ENCODE results near the gene USP31.

Gene USP31

DNA sequence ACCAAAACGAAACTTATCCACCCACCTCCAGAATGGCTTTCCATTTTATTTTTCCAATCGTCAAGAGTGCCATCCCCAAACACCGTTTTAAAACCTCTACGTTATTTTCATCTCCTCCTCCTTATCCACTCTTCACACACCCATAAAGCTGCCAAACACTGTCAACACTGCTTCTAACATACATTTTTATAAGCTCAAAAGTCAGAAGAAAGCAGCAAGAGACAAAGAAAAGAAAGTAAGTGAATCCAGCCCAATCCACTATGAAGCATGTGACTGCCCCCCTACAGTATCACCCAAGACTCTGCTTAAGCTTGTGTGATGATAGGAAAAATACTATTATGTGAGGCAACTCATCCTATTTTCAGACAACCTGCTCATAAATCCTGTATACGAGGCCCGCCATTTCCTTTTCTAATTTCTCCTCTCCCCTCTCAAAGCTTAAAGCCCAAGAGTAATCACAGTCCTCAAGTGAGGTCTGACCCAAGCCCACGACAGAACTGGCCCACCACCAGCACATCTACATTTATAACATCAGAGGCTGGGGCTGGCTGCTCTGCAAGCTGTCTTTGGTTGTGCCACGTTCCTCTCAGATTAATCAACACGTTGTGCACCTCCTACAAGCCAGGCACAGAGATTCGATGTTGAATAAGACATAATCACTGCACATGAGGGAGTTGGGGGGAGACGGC, 16.3 kb downstream of the USP31 start:
- DNase-seq (ENCODE audit: low read depth in 4 of 4, low spot score in 1 of 4), result no peak

GRCh38 chr16:23131931-23132621, 17.2 kb downstream of the USP31 start:
- no peak for DNase-seq (ENCODE audit: low read depth in 4 of 4, low spot score in 1 of 4)

GRCh38 chr16:23131436-23131835, 17.8 kb downstream of the USP31 start:
- no peak for DNase-seq (ENCODE audit: low read depth in 4 of 4, low spot score in 1 of 4)

- DNase-seq (ENCODE audit: low read depth in 4 of 4, low spot score in 1 of 4), result no peak
These were observed 18.2 kb downstream of the USP31 start for GRCh38 chr16:23131036-23131435.

DNA sequence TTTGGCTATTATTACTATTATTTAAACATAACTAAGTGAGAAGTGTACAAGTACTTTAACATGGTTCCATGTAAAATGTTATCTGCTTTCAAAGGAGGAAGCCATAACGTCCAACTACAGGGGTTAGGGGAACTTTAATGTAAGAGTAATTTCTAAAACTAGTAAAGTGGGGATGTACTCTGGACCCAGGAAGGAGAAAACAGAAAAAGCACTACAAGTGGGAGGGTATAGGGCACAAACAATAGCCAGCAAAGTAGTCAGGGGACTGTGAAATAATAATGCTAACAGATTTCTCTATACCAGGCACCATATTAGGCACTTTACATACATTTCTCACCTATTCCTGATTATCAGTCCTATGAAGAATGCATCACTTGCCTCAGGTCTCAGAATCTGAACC, 19.6 kb downstream of the USP31 start:
- DNase-seq (ENCODE audit: low read depth in 4 of 4, low spot score in 1 of 4), result no peak

DNA sequence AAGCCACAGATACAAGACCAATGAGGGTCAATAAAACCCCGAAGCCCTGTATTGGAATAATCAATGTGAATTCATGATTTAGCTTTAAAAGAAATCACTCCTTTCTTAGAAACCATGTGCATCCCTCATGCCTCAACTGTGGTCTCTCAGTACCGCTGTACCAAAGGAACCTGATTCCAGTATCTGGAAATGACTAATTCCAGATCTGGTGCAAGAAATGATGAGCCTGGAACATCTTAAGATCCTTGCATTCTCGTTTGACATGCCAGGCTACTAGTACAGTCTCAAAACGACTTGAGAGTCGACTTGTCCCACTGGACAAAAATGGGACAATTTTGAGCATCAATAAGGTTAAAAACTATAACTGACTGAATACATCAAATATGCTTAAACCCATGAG, 21.2 kb downstream of the USP31 start:
- DNase-seq (ENCODE audit: low read depth in 4 of 4, low spot score in 1 of 4), result no peak

DNA sequence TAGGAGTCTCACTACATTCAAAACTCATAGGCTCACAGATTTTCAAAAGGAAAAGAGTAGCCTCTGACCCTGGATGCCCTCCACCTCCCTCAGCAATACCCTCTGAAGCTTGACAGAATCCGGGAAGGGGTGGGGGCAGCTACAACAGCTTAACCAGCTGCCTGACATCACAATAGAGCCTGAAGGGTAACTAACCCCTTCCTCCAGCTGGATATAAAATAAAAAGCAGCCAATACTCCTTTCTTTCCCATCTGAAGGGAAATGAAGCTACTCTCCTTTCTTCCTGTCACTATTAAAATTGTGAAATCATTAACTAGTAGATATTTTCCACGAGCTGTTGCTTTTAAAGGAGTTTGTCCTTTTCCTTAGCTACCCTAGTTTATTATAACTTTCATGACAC, 24.0 kb downstream of the USP31 start:
- no peak for DNase-seq (ENCODE audit: low read depth in 4 of 4, low spot score in 1 of 4)

DNA sequence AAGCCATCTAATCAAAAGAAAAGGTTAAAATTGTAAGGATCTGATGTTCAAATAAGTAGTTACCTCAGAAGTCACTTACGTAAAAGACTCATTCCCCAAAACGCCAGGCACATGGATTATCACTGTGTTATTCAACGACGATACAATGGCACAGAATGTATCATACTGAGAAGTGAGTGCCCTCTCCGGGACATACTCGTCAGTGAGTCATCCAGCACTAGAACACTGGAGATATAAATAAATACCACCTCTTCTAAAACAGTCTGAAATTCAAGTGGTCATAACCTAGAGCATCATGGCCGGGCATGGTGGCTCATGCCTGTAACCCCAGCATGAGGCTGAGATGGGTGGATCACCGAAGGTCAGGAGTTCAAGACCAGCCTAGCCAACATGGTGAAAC, 24.9 kb downstream of the USP31 start:
- DNase-seq (ENCODE audit: low read depth in 4 of 4, low spot score in 1 of 4), result no peak

GRCh38 chr16:23122144-23122543, 27.1 kb downstream of the USP31 start:
- DNase-seq (ENCODE audit: low read depth in 4 of 4, low spot score in 1 of 4), result no peak

DNA sequence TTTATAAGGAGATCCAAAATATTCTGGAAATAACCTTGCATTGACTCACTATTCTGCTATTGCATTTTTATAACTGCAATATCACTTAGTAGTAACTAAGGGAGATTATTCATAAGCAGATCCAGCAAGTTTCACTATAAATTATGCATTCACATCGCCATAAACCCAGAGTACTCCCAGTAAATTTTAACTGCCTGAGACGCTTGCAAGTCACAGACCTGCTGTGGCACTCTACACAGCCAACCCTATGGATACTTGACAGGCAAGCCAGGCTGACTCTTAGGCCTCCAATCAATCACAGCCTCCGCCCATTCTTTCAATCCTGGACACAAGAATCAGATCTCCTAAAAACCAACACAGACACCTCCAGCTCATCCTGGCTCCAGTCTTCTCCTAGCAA, 28.2 kb downstream of the USP31 start:
- no peak for DNase-seq (ENCODE audit: low read depth in 4 of 4, low spot score in 1 of 4)

DNA sequence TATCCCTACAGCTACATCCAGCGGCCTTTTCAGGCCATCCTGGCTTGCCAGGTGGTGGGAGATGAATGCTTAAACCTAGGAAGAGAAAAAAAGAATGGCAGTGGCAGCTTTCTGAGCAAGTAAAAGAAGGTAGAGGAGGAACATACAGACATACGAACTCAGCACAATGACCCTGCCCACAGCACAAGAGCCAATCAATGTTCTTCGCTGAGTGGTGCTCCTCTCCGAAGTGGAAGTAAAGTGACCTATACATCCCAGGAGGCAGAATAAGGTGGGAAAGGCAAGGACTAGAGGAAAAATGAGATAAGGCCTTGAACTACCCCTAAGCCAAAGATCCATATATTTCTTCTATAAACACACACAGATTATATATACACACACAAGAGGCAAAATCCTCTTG, 28.7 kb downstream of the USP31 start:
- no peak for DNase-seq (ENCODE audit: low read depth in 4 of 4, low spot score in 1 of 4)

GRCh38 chr16:23119570-23119969, 29.7 kb downstream of the USP31 start:
- DNase-seq (ENCODE audit: low read depth in 4 of 4, low spot score in 1 of 4), result no peak

- DNase-seq (ENCODE audit: low read depth in 4 of 4, low spot score in 1 of 4), result no peak
These were observed 34.9 kb downstream of the USP31 start for GRCh38 chr16:23114131-23114904.

DNA sequence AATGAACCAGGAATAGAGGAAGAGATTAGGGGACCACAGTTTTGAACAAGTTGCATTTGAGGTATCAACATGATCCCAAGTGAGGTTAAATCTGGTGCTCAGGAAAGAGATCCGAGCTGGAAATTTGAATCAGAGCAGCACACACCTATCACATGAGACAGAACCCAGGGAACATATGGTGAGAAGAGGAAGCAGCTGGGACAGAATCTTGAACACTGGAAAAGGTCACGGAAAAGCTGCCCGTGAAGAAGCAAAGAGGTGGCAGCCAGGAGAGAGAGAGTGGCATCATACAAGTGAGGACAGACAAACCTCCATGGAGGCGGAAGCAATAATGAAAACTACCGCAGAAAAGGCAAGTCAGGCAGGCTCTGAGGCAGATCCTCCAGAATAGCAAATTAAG, 36.1 kb downstream of the USP31 start:
- DNase-seq (ENCODE audit: low read depth in 4 of 4, low spot score in 1 of 4), result no peak

DNA sequence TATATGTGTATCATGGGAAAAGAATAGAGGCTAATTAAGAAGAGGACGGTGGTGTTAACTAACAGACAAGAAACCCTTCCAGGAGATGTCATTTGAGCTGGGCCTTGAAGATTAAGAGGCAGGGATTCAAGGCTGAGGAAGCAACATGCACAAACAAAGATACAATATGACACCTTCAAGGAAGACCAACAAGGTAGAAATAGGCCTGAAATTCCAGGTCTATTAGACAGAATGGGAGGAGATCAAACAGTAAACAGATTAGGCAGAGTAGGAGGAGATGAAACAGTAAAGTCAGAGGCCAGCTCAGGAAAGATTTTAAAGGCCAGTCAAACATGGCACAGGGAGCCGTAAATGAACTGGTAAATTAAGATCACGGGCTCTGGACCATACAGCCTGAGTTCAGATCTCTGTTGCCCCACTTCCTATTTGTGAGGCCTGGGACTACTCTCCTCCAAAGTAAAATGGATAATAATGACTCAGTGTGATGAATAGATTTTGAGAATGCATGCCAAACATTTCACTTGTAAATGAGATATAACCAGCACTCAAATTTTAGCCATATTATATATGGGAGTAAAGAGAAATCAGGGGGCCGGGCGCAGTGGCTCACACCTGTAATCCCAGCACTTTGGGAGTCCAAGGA, 38.9 kb downstream of the USP31 start:
- no peak for DNase-seq (ENCODE audit: low read depth in 4 of 4, low spot score in 1 of 4)

DNA sequence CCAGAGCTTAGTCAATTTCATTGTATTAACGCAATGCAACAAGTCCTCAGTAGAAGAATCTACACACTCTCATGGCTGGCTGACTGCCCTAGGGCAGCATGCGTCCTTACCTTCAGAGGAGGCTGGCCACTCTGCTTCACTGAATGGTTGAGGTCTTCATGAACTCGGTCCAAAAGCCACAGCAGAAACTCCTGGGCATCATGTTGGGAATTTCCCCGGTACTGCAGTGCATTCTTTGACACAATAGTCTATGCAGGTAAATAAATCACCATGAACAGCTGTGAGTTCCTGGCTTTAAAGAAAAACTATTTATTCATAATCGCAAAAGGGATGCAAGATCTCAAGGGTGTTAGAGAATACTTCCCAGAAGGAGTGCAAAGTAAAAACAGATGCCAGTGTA, 41.3 kb downstream of the USP31 start:
- no peak for DNase-seq (ENCODE audit: low read depth in 4 of 4, low spot score in 1 of 4)

DNA sequence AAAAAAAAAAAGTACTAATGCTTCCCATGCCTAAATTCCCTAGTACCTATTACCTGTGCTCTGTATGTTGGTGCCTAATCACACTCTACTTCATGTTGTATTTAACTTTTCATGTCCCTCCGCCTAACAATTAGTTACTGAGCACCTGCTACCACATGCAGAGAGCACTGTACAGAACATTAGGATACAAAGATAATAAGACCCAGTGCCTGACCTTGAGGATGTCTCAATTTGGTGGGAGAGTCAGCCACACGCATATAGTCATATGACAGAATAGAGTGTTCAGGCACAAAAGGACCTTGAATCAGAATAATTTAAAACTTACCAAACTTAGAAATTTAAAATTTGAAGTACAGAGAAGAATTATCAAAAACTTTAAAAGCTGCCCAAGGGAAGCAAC, 42.1 kb downstream of the USP31 start:
- no peak for DNase-seq (ENCODE audit: low read depth in 4 of 4, low spot score in 1 of 4)

DNA sequence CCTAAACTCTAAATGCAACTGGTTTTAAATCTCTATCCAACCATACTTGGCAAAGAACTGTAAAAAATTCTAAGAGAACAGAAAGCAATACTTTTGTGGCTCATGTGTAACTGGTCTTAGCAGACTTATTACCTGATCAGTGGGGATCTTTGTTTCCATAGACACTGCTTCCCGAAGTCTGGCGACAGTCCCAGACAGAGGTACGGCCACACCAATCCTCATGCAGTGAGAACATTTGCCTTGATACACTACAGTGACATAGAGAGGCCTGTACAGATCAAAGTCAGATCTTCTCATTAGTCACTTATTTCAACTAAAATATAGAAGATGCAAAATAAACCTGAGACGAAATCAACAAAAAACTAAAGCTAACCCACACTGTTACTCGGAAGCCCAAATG, 43.9 kb downstream of the USP31 start:
- DNase-seq (ENCODE audit: low read depth in 4 of 4, low spot score in 1 of 4), result no peak

- DNase-seq (ENCODE audit: low read depth in 4 of 4, low spot score in 1 of 4), result no peak
These were observed 45.0 kb downstream of the USP31 start for GRCh38 chr16:23104032-23104955.

- DNase-seq (ENCODE audit: low read depth in 4 of 4, low spot score in 1 of 4), result no peak
These were observed 45.6 kb downstream of the USP31 start for GRCh38 chr16:23103603-23104002.
